PFSK-1 (cell line): ENCODE data around the gene LPCAT1.

Experiments
- FOXP2 ChIP-seq: optimal IDR thresholded peaks from 2 replicates; pipeline ENCODE3; 2011; ENCODE audit warnings: borderline replicate concordance, control low read depth, inconsistent platforms; ENCODE audit not compliant: insufficient read depth; ENCODE audit errors: extremely low read length, extremely low read depth
- POLR2AphosphoS5 ChIP-seq: IDR thresholded peaks from 2 replicates; pipeline ENCODE4 v1.6.1; 2012; ENCODE audit warnings: low read depth, mild to moderate bottlenecking, control low read depth, low read length, moderate library complexity
- REST ChIP-seq, 2 experiments: IDR thresholded peaks; 2 replicates each; pipeline versions ENCODE4 v1.6.1 to v1.8.0; 2011 to 2012; ENCODE audit warnings: low read depth in 2 of 2, low read length in 2 of 2, control low read depth in 1 of 2, inconsistent platforms in 1 of 2, mild to moderate bottlenecking in 1 of 2, moderate library complexity in 1 of 2; ENCODE audit not compliant: insufficient read depth in 1 of 2
- SIN3A ChIP-seq: IDR thresholded peaks from 2 replicates; pipeline ENCODE4 v1.6.1; 2012; ENCODE audit warnings: mild to moderate bottlenecking, low read length, moderate library complexity, borderline replicate concordance; ENCODE audit not compliant: insufficient read depth
- TAF1 ChIP-seq: IDR thresholded peaks from 2 replicates; pipeline ENCODE4 v1.6.1; 2012; ENCODE audit warnings: low read length, control low read depth, borderline replicate concordance; ENCODE audit not compliant: insufficient read depth

The LPCAT1 gene

GRCh38 chr5:1564824-1565736 lies 41.3 kb upstream of the LPCAT1 start:
- TF ChIP-seq REST (IDR thresholded peaks at IDR 0.05; ENCODE audit: insufficient read depth in 1 of 2, low read depth in 2 of 2, low read length in 2 of 2) = no peak
- no peak for TF ChIP-seq SIN3A
- no peak for TF ChIP-seq TAF1
- TF ChIP-seq FOXP2 = no peak
- TF ChIP-seq POLR2AphosphoS5 = no peak

- TF ChIP-seq POLR2AphosphoS5 (no peak), TAF1 (no peak)
Observed at GRCh38 chr5:1564182-1564748, 40.5 kb upstream of the LPCAT1 start.

GRCh38 chr5:1563617-1564181 lies 39.9 kb upstream of the LPCAT1 start:
- no peak for TF ChIP-seq POLR2AphosphoS5
- TF ChIP-seq REST (IDR thresholded peaks at IDR 0.05; ENCODE audit: insufficient read depth in 1 of 2, low read depth in 2 of 2, low read length in 2 of 2) = no peak
- TF ChIP-seq SIN3A = no peak
- no peak for TF ChIP-seq TAF1
- TF ChIP-seq FOXP2 = no peak

- no peak for TF ChIP-seq FOXP2
- TF ChIP-seq REST (IDR thresholded peaks at IDR 0.05; ENCODE audit: insufficient read depth in 1 of 2, low read depth in 2 of 2, low read length in 2 of 2) = no peak
- TF ChIP-seq POLR2AphosphoS5 = no peak
- no peak for TF ChIP-seq SIN3A
- TF ChIP-seq TAF1 = no peak
Observed at GRCh38 chr5:1563051-1563461, 39.3 kb upstream of the LPCAT1 start.

GRCh38 chr5:1562599-1562998 lies 38.8 kb upstream of the LPCAT1 start:
- no peak for TF ChIP-seq POLR2AphosphoS5
- no peak for TF ChIP-seq FOXP2
- TF ChIP-seq SIN3A = no peak
- no peak for TF ChIP-seq REST (IDR thresholded peaks at IDR 0.05; ENCODE audit: insufficient read depth in 1 of 2, low read depth in 2 of 2, low read length in 2 of 2)
- TF ChIP-seq TAF1 = no peak
